AG04450 (cell line): ENCODE data around the gene RPTOR. TPM values are rescaled to one million over a fixed set of nuclear protein-coding genes. Genes with fewer than 3 reads are reported as not detected.
A peak's percentile ranks its signal among the peaks of the same experiment; 100 is the strongest.

Experiments used
- CTCF ChIA-PET: fragments of 300-600, 350-600 bp; formaldehyde crosslinking; extraction: SDS; loops from one replicate; lab custom pipeline; 2022; ENCODE audit warnings: antibody characterized with exemption, inconsistent platforms; lab: Charles Lee
- POLR2A ChIA-PET: fragments of 350-600 bp; formaldehyde crosslinking; extraction: SDS; loops from one replicate; lab custom pipeline; 2021; ENCODE audit warnings: antibody characterized with exemption, inconsistent platforms; lab: Yijun Ruan, JAX
- DNase-seq: peaks from one replicate; pipeline ENCODE4 v3.0.0-alpha.2; 2011; ENCODE audit warnings: low read depth, low spot score
- H3K27ac ChIP-seq: one replicate; pipeline ENCODE4 v1.5.1; 2012; ENCODE audit warnings: low read depth, low read length, control low read depth
- H3K27me3 ChIP-seq: one replicate; pipeline ENCODE4 v1.6.0; 2012; ENCODE audit warnings: low read length; ENCODE audit not compliant: control insufficient read depth, insufficient read depth
- H3K4me3 ChIP-seq: 2 replicates; pipeline ENCODE4 v1.5.1; 2011; ENCODE audit warnings: mild to moderate bottlenecking, low read depth, low read length, control low read depth
- H3K9me3 ChIP-seq: 2 replicates; pipeline ENCODE4 v1.5.1; 2012; ENCODE audit warnings: low read length; ENCODE audit not compliant: control insufficient read depth, insufficient read depth
- CTCF ChIP-seq: IDR thresholded peaks from 2 replicates; pipeline ENCODE4 v1.5.1; 2011; ENCODE audit warnings: low read depth, low read length, control low read depth, inconsistent platforms
- polyA plus RNA-seq: library from polyadenylated mRNA; depleted of rRNA; stranded (reverse); fragments of >200 nt; gene quantifications from 2 replicates; pipeline ENCODE4 v1.2.3, GENCODE V29; 2011

The RPTOR gene
- polyA plus RNA-seq, 1 experiment, result 6.2 TPM

GRCh38 chr17:80785477-80786178, 241.0 kb downstream of the RPTOR start:
- Histone ChIP-seq H3K4me3 (no peak overlapping the region), H3K27me3 (no peaks in the 10 kb centered on the region), H3K27ac (no peak overlapping the region), H3K9me3 (peaks cover 4% of the 10 kb centered on the region; the same call in 1 of the 2 replicates)
- CTCF ChIA-PET, result no interaction called here
- TF ChIP-seq CTCF, result no peak
- POLR2A ChIA-PET, result no interaction called here
- DNase-seq, result no peak

GRCh38 chr17:80786470-80786869, 241.8 kb downstream of the RPTOR start:
- H3K9me3 ChIP-seq, result peaks cover 4% of the 10 kb centered on the region; the same call in 1 of the 2 replicates
- ChIA-PET CTCF (no interaction called here), POLR2A (no interaction called here)
- no peak for TF ChIP-seq CTCF
- no peak overlapping the region for H3K27ac ChIP-seq
- H3K27me3 ChIP-seq, result no peaks in the 10 kb centered on the region
- DNase-seq, result no peak
- no peak overlapping the region for H3K4me3 ChIP-seq

- TF ChIP-seq CTCF, result no peak
- ChIA-PET POLR2A (no interaction called here), CTCF (no interaction called here)
These were observed 242.2 kb downstream of the RPTOR start for GRCh38 chr17:80786887-80787286.

GRCh38 chr17:80787881-80788280, 243.2 kb downstream of the RPTOR start:
- ChIA-PET POLR2A (no interaction called here), CTCF (no interaction called here)
- DNase-seq, result no peak
- Histone ChIP-seq H3K27ac (no peak overlapping the region), H3K27me3 (no peaks in the 10 kb centered on the region), H3K4me3 (no peak overlapping the region), H3K9me3 (no peaks in the 10 kb centered on the region; the same call in 1 of the 2 replicates)
- TF ChIP-seq CTCF, result no peak

More at GRCh38 chr17:80786887-80787286, 242.2 kb downstream of the RPTOR start:
- Histone ChIP-seq H3K9me3 (peaks cover 1% of the 10 kb centered on the region; the same call in 1 of the 2 replicates), H3K27me3 (no peaks in the 10 kb centered on the region), H3K27ac (no peak overlapping the region), H3K4me3 (no peak overlapping the region)
- DNase-seq, result no peak

GRCh38 chr17:80789356-80789902, 244.8 kb downstream of the RPTOR start:
- peak overlapping the region; percentile 90 for H3K27ac ChIP-seq
- H3K4me3 ChIP-seq, result no peak overlapping the region
- POLR2A ChIA-PET, result interaction anchor here (0.6 kb wide), 1 partner anchor 216 kb away, joined by 3 read pairs; no protein-coding TSS in a partner anchor
- DNase-seq, result peak; percentile 72
- no peak for TF ChIP-seq CTCF
- no peaks in the 10 kb centered on the region; the same call in 1 of the 2 replicates for H3K9me3 ChIP-seq
- CTCF ChIA-PET, result no interaction called here
- H3K27me3 ChIP-seq, result no peaks in the 10 kb centered on the region
